NCI-H2196 (cell line): ENCODE measurements around the gene APOO.
"Not testable (repeated sequence)": the region's sequence is repeated elsewhere in the genome, so short reads cannot be mapped to it uniquely, and the experiment has no call there.

ENCODE experiments used
- DNase-seq: peaks from one replicate; lab custom pipeline; 2025; ENCODE audit not compliant: unreplicated experiment; lab: John Stamatoyannopoulos, UW

Gene APOO

GRCh38 chrX:23861952-23862351 is 45.8 kb downstream of the APOO start:
- DNase-seq: not testable (repeated sequence)

DNA sequence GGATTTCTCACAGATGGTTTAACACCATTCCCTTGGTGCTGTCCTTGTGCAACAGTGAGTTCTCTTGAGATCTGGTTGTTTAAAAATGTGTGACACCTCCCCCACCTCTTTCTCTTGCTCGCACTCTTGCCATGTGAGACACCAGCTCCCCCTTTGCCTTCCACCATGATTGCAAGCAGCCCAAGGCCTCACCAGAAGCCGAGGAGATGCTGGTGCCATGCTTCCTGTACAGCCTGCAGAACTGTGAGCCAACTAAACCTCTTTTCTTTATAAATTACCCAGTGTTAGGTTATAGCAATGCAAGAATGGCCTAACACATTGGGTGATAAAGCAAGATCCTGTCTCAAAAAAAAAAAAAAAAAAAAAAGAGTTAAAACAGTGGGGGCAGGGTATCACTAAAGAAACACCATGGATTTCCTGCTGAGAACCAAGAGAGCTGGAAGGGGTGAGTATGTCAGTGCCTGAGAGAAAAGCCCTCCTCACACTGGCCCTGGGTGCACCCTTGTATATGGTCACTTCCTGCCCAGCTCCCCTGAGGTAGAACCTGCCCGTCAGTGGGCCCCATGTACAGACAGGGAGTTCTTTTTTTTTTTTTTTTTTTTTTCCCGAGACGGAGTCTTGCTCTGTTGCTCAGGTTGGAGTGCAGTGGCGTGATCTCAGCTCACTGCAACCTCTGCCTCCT is 46.4 kb downstream of the APOO start:
- no peak for DNase-seq

DNA sequence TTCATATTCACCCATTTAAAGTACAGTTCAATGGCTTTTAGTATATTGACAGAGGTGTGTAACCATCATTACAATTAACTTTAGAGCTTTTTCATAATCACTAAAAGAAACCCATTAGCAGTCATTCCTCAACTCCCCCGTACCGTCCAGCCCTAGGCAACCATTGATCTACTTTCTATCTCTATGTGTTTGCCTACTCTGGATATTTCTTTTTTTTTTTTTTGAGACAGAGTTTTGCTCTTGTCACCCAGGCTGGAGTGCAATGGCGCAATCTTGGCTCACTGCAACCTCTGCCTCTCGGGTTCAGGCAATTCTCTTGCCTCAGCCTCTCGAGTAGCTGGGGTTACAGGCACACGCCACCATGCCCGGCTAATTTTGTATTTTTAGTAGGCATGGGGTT is 48.5 kb downstream of the APOO start:
- not testable (repeated sequence) for DNase-seq

DNA sequence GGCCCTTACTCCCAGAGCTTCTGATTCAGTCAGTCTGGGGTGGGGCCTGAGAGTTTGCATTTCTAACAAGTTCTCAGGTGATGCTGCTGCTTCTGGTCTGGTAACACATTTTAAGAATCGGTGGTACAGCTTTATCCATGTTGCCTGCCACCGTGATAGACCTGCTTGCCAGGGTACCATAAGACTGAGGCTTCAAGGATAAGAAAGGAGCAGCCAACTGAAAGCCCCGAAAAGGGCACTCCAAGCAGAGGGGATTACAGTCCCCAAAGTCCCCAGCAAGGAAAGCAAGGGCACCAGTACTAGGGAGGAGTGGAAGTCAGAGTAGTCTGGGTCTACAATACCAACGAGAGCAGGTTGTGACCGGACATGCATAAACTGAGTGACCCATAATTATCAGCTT is 49.8 kb downstream of the APOO start:
- no peak for DNase-seq

DNA sequence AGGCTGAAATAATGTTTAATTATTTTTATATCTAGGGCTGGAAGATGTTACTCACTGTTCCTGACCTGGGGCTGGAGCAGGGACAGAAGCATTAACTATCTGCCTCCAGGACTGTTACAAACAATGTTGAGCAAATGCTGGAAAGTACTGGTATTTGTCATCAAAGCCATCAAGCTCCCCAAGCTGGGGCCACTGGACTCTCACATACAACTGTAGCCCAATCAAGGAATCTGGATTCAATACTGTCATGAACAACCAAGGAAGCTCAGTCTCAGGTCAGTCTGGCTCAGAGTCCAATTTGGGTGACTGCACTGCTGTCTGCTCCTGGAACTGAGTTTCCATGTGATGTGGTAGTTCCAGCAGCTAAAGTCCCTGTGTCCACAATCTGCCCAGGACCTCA is 50.4 kb downstream of the APOO start:
- DNase-seq: no peak

GRCh38 chrX:23855569-23855968 is 52.2 kb downstream of the APOO start:
- DNase-seq: no peak

- no peak for DNase-seq
Measured at GRCh38 chrX:23854945-23855344, 52.8 kb downstream of the APOO start.

GRCh38 chrX:23854122-23854521 is 53.6 kb downstream of the APOO start:
- DNase-seq: no peak

DNA sequence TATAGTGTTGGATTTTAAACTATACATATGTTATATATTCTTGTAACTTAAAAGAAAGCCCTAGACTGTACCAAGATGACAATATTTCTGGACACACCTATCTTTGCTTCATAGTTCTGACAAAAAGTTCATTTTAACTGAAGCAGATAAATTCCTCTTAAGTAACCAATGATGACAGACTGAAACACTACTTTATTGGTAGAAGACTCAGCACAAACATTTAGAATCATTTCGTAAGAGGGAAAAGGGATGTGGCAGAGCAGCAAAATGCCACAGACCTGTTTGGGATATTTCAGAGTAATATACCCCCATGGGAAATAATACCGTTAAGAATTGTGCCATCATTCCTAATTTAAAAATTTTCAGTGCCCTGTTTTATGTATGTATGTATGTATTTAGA is 56.2 kb downstream of the APOO start:
- no peak for DNase-seq

DNA sequence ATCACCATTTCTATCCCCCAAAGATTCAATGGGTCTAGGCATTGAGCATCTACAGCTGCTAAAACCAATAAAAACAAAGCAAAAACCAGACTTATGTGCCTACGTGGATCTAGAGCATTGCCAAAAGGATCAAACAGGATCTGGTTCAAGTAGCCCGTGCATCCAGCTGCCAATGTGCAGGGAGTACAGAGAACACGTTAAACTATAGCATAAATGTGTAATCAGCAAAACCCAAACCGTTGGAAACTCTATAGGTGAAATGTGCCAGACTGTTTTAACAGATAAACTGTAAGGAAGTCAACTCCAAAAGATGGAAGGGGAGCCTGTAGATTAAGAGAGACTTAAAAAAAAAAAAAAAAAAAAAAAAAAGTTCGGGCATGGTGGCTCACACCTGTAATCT is 58.5 kb downstream of the APOO start:
- no peak for DNase-seq

DNA sequence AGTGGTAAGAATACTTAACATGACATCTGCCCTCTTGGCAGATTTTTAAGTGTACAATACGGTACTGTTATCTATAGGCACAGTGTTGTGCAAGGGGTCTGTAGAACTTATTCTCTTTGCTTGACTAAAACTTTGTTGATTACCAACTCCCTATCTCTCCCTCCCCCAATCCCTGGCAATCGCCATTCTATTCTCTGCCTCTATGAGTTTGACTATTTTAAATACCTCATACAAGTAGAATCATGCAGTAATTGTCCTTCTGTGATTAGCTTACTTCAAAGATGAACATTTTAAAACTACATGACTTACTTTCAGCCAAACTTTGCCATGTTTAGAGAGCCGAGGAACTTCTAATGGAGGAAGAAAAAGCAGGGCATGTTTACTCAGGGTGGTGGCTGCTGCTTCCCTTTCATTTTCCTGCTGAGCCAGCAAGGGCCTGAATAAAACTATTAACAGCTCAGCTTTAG is 62.4 kb downstream of the APOO start:
- DNase-seq: no peak

- DNase-seq: no peak
Measured at GRCh38 chrX:23844502-23845138, 63.1 kb downstream of the APOO start.

DNA sequence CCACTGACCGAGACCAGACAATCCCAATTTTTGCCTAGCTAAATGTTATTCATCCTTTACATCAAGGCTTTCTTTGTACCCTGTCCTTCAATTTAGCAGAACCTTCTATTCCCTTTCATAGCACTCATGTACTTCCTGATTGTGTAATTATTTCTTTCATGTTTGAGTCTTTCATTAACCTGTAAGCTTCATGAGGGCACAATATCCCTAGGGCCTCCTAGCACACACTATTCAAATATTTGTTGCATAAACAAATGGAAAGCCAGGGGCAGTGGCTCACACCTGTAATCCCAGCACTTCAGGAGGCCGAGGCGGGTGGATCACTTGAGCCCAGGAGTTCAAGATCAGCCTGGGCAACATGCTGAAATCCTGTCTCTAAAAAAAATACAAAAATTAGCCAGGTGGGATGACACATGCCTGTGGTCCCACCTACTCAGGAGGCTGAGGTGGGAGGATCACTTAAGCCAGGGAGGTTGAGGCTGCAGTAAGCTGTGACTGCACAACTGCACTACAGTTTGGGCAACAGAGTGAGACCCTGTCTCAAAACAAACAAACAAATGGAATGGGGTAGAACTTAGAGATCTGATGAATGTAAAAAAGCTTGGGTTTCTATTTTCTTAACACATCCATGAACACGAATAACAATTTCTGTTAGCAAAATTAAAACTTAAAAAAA is 65.8 kb downstream of the APOO start:
- no peak for DNase-seq

GRCh38 chrX:23840674-23841073 is 67.1 kb downstream of the APOO start:
- DNase-seq: no peak

DNA sequence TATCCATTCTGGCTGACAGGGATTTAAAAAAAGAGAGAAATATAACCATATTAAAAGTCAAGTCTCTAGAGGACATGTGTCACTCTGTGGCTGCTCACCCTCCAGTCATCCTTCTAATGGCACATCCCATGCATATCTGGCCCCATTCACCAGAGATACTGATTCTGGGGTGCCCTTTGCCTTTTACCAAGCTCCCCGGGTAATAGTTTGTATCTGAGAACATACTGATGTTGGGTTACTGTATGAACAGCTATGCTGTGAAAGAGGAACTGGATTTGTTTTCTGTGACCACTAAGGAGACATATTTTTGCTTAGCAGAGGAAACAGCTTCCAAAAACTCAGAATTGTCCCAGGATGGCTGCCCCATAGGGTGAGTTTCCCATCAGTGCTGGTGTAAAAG is 68.8 kb downstream of the APOO start:
- DNase-seq: no peak

GRCh38 chrX:23832721-23833120 is 75.0 kb downstream of the APOO start:
- DNase-seq: no peak

GRCh38 chrX:23828881-23829280 is 78.9 kb downstream of the APOO start:
- no peak for DNase-seq

- no peak for DNase-seq
Measured at GRCh38 chrX:23826653-23827052, 81.1 kb downstream of the APOO start.

GRCh38 chrX:23826216-23826615 is 81.5 kb downstream of the APOO start:
- no peak for DNase-seq

DNA sequence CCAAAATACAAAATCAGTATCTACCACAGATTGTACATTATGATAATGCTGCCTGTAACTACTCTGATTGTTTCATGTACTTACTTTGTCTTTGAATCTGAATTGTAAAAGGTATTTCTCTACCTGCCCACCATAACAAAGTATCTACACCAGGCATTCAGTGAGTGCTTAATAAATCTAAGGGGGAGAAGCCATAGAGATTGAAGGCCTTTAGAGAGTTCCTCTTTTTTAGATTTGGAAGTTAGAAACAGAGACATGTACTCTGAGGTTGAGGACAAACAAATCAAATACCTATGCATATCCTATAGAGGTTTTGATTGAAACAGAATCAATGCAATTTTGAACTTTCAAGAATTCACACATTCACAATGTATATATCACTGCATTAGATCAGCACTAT is 82.1 kb downstream of the APOO start:
- DNase-seq: no peak

GRCh38 chrX:23822841-23823240 is 84.9 kb downstream of the APOO start:
- no peak for DNase-seq

DNA sequence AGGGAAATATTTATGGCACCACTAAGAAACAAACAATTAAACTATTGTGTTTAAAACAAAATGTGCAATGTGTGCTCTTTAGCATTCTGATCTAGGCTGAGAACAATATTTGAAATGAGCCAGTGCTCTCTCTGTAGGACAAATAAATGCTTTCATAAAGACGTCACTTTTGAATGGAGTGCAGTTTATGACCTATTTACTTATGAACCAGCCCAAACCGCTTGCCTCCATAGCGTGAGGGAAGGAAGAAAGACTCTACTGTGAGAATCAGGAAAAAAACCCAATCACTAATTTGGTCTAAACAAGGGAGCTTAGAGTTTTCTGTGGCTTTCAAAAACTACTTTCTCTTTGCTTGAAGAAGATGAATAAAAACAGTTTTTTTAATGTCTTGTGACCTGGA is 85.3 kb downstream of the APOO start:
- DNase-seq: peak; percentile 27
